ENCODE results near the gene CEP83.

GRCh38 chr12:94269316-94269999 lies 190.2 kb downstream of the CEP83 start:
- TF ChIP-seq ZNF318 (IDR thresholded peaks at IDR 0.05; ENCODE audit: borderline replicate concordance in 1 of 2, low read depth in 1 of 2) (no peak), HDAC1 (IDR thresholded peaks at IDR 0.05) (no peak), ZNF124 (CRISPR knock-in tag; IDR thresholded peaks at IDR 0.05) (no peak), MAX (CRISPR knock-in tag; IDR thresholded peaks at IDR 0.05) (no peak), MXI1 (IDR thresholded peaks at IDR 0.05; ENCODE audit: low read depth, low read length) (no peak), FOSL1 (tag; conservative IDR thresholded peaks at IDR 0.05) (no peak), POLR2AphosphoS5 (IDR thresholded peaks at IDR 0.05; ENCODE audit: control insufficient read depth, insufficient read depth, low read depth, low read length) (no peak), CTCF (IDR thresholded peaks at IDR 0.05 in 2 of 3, conservative IDR thresholded peaks at IDR 0.05 in 1 of 3; ENCODE audit: insufficient read depth in 2 of 3, low read depth in 1 of 3, low read length in 3 of 3) (no peak), ZNF431 (CRISPR knock-in tag; IDR thresholded peaks at IDR 0.05) (no peak)

Data from K562 (cell line).